Motor neuron (in vitro differentiated cells): Measurements from ENCODE around the gene IGSF21. TPM values are rescaled to one million over a fixed set of nuclear protein-coding genes. Genes with fewer than 3 reads are reported as not detected.

Experiments used
- ATAC-seq, 8 experiments: fragments of 200-7000 bp; cut with Tn5 transposase; replicated peaks in 6 of 8; 2 replicates each; pipeline ENCODE4 v1.8.0; 2021; ENCODE audit warnings: mild to moderate bottlenecking in 8 of 8, moderate library complexity in 8 of 8
- H3K27ac ChIP-seq, 2 donors: fragments of 250-450 bp; sonication (Bioruptor Pico); 2 replicates each; pipeline ENCODE4 v1.9.0; 2021; ENCODE audit warnings: antibody characterized with exemption in 2 of 2, mild to moderate bottlenecking in 2 of 2, moderate library complexity in 1 of 2
- H3K4me1 ChIP-seq, 2 donors: fragments of 250-450 bp; sonication (Bioruptor Pico); replicated peaks in 1 of 2; 2 replicates each; pipeline ENCODE4 v1.6.1; 2021; ENCODE audit warnings: antibody characterized with exemption in 2 of 2, mild to moderate bottlenecking in 2 of 2, moderate library complexity in 1 of 2
- H3K4me3 ChIP-seq, 5 donors: fragments of 250-450 bp; sonication (Bioruptor Pico); 2 replicates each; pipeline ENCODE4 v1.9.0; 2021; ENCODE audit warnings: antibody characterized with exemption in 5 of 5, mild to moderate bottlenecking in 5 of 5, moderate library complexity in 4 of 5
- WGBS, 10 experiments: fragments of 450-650 bp; shearing (Covaris generic); methylation state at CpG; one replicate each; pipeline ENCODE4 v1.0.0; 2022; 5-methylcytosine and 5-hydroxymethylcytosine counted together
- in situ Hi-C, 9 experiments: fragments of 400-800 bp; cut with MboI; loops; one replicate each; pipeline ENCODE4 v1.15.0; 2021; ENCODE audit warnings: low sequenced_read_pairs in 9 of 9, low pct_unique_long_range_greater_than_20kb in 2 of 9; ENCODE audit not compliant: unreplicated experiment in 9 of 9
- total RNA-seq, 8 experiments: library from RNA; unstranded; fragments of 300-600 nt; gene quantifications; 2 replicates each; pipeline versions ENCODE4 v1.2.3 to v1.2.4, GENCODE V29; 2022

IGSF21 gene
- total RNA-seq, 8 experiments from 2014 or later = 0.36 to 74.2 (median 5.4) TPM

DNA sequence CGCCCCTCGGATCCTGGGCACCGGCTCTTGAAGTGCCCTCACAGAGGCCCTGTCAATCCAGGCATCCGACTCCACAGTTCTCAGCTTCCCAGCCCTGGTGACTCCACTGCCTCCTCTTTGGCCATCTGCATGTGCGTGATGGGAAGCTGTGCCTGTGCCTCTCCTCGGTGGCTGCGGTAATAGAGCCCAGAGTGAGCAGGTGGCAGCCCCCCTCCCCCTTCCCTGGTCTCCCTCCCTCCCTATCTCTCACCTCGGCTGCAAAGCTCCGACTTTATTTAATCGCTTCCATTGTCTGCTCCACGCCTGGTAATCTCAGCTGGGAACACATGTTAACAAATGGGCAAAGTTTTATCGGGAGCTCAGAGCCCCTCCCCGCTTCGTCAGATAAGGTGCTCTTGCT lies 91.9 kb downstream of the IGSF21 start:
- Histone ChIP-seq H3K4me3 (no peak overlapping the region), H3K27ac (no peak overlapping the region), H3K4me1 (peaks cover 6 to 31% of the 10 kb centered on the region in 2 donors)
- ATAC-seq = peak in 5 of 8 experiments; percentile 82 to 89 (median 87)
- 6 to 50% (median 41%) methylated on average over 3 to 8 of the region's 14 CpGs; no CpG with 5 or more reads in 6 of the 10 experiments for WGBS, 10 experiments
- in situ Hi-C loops = no loop called here

DNA sequence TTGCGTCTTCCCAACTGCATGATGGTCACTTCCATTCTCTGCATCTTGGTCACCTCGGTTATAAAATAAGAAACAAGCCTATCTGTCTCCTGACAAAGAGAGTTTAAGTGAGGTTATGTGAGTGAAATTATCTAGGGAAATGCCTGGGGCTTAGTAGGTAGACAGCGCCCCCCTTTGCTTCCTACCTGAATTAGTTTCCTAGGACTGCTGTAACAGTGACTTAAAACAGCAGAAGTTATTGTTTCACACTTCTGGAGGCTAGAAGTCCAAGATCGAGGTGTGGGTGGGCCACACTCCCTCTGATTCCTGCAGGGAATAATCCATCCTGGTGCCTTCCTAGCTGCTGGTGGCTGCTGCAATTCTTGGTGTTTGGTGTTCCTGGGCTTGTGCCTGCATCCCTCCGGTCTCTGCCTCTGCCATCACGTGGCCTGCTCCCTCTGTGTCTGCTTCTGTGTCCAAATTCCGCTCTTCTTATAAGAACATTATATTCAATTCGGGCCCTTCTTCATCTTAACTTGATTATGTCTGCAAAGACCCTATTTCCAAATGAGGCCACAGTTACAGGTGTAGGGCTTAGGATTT lies 92.6 kb downstream of the IGSF21 start:
- H3K4me3 ChIP-seq = no peak overlapping the region
- peaks cover 6 to 31% of the 10 kb centered on the region in 2 donors for H3K4me1 ChIP-seq
- in situ Hi-C loops = loop anchor here in 2 of 9 experiments (25.0 kb wide), 1 partner anchor 288 kb away; no protein-coding TSS in a partner anchor
- no peak for ATAC-seq
- 34 to 80% (median 71%) methylated on average over 1 to 7 of the region's 8 CpGs; no CpG with 5 or more reads in 2 of the 10 experiments for WGBS, 10 experiments
- H3K27ac ChIP-seq = no peak overlapping the region

GRCh38 chr1:18200918-18201317 lies 93.3 kb downstream of the IGSF21 start:
- peaks cover 6 to 31% of the 10 kb centered on the region in 2 donors for H3K4me1 ChIP-seq
- in situ Hi-C loops = loop anchor here in 2 of 9 experiments (25.0 kb wide), 1 partner anchor 289 kb away; no protein-coding TSS in a partner anchor
- H3K27ac ChIP-seq = no peak overlapping the region
- 0 to 100% (median 80%) methylated on average over 1 to 6 of the region's 6 CpGs; no CpG with 5 or more reads in 2 of the 10 experiments for WGBS, 10 experiments
- no peak overlapping the region for H3K4me3 ChIP-seq
- no peak for ATAC-seq

- WGBS, 10 experiments = 6 to 73% (median 61%) methylated on average over 2 to 4 of the region's 4 CpGs; no CpG with 5 or more reads in 2 of the 10 experiments
- Histone ChIP-seq H3K4me1 (peaks cover 6 to 25% of the 10 kb centered on the region in 2 donors), H3K4me3 (no peak overlapping the region), H3K27ac (no peak overlapping the region)
- peak in 3 of 8 experiments; percentile 31 to 94 (median 36) for ATAC-seq
- in situ Hi-C loops = loop anchor here in 2 of 9 experiments (25.0 kb wide), 1 partner anchor 290 kb away; no protein-coding TSS in a partner anchor
Observed at GRCh38 chr1:18201997-18202719, 94.6 kb downstream of the IGSF21 start.

- 7 to 93% (median 55%) methylated on average over 1 to 3 of the region's 4 CpGs; no CpG with 5 or more reads in 1 of the 10 experiments for WGBS, 10 experiments
- peaks cover 6 to 22% of the 10 kb centered on the region in 2 donors for H3K4me1 ChIP-seq
Observed at GRCh38 chr1:18203645-18204044, 96.0 kb downstream of the IGSF21 start.

DNA sequence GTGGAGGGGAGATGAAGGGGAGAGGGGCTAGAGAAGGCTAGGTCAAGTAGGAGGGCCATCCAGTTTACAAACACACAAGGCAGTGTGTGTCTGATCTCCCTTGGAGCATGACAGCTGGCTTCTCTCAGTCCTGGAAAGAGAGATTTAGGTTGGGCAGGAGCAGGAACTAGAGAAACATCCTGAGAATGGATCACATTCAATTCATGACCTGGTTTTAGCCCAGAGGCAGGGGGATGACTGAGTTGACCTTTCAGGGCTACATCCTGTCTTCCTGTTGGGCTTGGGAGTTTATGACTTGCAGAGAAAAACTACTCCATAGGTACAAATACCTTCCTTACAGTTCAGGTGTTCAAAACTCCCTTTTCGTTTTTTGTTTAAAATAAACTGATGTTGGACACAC lies 97.0 kb downstream of the IGSF21 start:
- peaks cover 2 to 13% of the 10 kb centered on the region in 2 donors for H3K4me1 ChIP-seq
- no peak overlapping the region for H3K4me3 ChIP-seq
- ATAC-seq = no peak
- WGBS, 10 experiments = 0 to 60% (median 40%) methylated on average over 1 of the region's 1 CpG; no CpG with 5 or more reads in 1 of the 10 experiments
- in situ Hi-C loops = loop anchor here in 2 of 9 experiments (25.0 kb wide), 1 partner anchor 292 kb away; no protein-coding TSS in a partner anchor
- no peak overlapping the region for H3K27ac ChIP-seq

More at GRCh38 chr1:18203645-18204044, 96.0 kb downstream of the IGSF21 start:
- no peak overlapping the region for H3K27ac ChIP-seq
- H3K4me3 ChIP-seq = no peak overlapping the region
- in situ Hi-C loops = loop anchor here in 2 of 9 experiments (25.0 kb wide), 1 partner anchor 291 kb away; no protein-coding TSS in a partner anchor
- ATAC-seq = peak in 1 of 8 experiments; percentile 23

- no peak overlapping the region for H3K4me3 ChIP-seq
- WGBS, 10 experiments = 0 to 63% (median 43%) methylated on average over 3 to 7 of the region's 7 CpGs; no CpG with 5 or more reads in 2 of the 10 experiments
- peaks cover 0 to 5% of the 10 kb centered on the region in 2 donors for H3K4me1 ChIP-seq
- H3K27ac ChIP-seq = no peak overlapping the region
- in situ Hi-C loops = loop anchor here in 2 of 9 experiments (25.0 kb wide), 1 partner anchor 293 kb away; no protein-coding TSS in a partner anchor
- peak in 2 of 8 experiments; percentile 35 to 87 for ATAC-seq
Observed at GRCh38 chr1:18205319-18205718, 97.7 kb downstream of the IGSF21 start.

DNA sequence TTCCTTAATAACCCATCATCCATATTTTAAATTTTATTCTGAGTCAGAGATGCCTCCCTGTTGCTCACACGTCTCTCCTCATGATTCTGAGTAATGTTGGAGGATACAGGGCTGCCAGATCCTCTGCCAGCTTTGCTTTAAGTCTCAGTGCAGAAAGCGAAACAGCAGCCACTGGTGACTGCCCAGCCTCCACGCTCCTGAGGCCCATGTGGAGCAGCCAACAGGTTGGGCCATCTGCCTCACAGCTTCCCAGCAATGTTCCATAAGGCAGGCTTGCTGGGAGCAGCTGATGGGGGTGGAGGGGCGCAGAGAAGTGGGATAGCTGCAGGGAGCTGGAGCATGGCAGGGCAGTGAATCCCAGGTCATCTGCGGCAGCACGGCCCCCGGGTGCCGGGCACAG lies 104.2 kb downstream of the IGSF21 start:
- in situ Hi-C loops = loop anchor here in 2 of 9 experiments (25.0 kb wide), 1 partner anchor 299 kb away; no protein-coding TSS in a partner anchor
- peak in 4 of 8 experiments; percentile 25 to 43 (median 36) for ATAC-seq
- H3K27ac ChIP-seq = no peak overlapping the region
- H3K4me1 ChIP-seq = no peaks in the 10 kb centered on the region
- no peak overlapping the region for H3K4me3 ChIP-seq
- 0 to 90% (median 27%) methylated on average over 1 to 8 of the region's 8 CpGs; no CpG with 5 or more reads in 2 of the 10 experiments for WGBS, 10 experiments

DNA sequence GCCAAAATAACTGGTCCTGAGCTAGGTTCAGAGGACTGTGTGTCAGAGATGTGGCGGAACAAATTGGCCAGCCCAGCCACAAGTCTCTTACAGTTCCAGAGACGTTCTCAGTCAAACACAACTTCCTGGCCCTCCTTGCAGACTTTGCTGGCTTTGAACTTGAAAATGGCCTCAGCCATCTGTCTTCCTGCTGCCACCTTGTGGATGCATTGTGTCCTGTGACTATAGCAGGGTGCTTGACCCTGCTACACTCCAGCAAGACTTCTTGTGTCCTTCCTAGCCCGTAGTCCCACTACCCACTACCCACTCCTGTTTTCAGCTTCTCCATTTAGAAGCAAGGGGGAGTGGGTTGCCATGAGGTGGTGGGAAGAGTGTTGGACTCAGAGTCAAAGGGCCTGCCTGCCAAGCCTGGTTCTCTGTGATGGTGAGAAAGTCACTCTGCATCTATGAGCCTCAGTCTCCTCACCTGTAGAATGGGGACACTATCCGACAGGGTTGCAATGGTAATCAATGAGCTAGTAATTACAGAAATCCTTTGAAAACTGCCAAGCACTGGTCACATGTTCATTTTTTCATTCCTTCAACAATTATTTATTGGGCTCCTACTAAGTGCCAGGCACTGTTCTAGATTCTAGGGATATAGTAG lies 109.9 kb downstream of the IGSF21 start:
- ATAC-seq = peak in 3 of 8 experiments; percentile 20 to 59 (median 41)
- Histone ChIP-seq H3K27ac (no peak overlapping the region), H3K4me1 (peaks cover 0 to 7% of the 10 kb centered on the region in 2 donors), H3K4me3 (no peak overlapping the region)
- in situ Hi-C loops = loop anchor here in 2 of 9 experiments (25.0 kb wide), 1 partner anchor 305 kb away; no protein-coding TSS in a partner anchor
- WGBS, 10 experiments = 0 to 85% (median 60%) methylated on average over 1 to 4 of the region's 4 CpGs; no CpG with 5 or more reads in 2 of the 10 experiments

GRCh38 chr1:18229625-18230024 lies 122.0 kb downstream of the IGSF21 start:
- Histone ChIP-seq H3K27ac (no peak overlapping the region), H3K4me1 (peaks cover 6 to 24% of the 10 kb centered on the region in 2 donors), H3K4me3 (no peak overlapping the region)
- in situ Hi-C loops = loop anchor here in 1 of 9 experiments (25.0 kb wide), 1 partner anchor 317 kb away; no protein-coding TSS in a partner anchor
- ATAC-seq = no peak
- WGBS, 10 experiments = 14 to 83% (median 81%) methylated on average over 1 of the region's 1 CpG; no CpG with 5 or more reads in 4 of the 10 experiments

GRCh38 chr1:18230321-18230720 lies 122.7 kb downstream of the IGSF21 start:
- 0 to 100% (median 64%) methylated on average over 1 to 6 of the region's 6 CpGs; no CpG with 5 or more reads in 1 of the 10 experiments for WGBS, 10 experiments
- H3K27ac ChIP-seq = no peak overlapping the region
- peaks cover 6 to 21% of the 10 kb centered on the region in 2 donors for H3K4me1 ChIP-seq
- no peak overlapping the region for H3K4me3 ChIP-seq
- in situ Hi-C loops = loop anchor here in 1 of 9 experiments (25.0 kb wide), 1 partner anchor 318 kb away; no protein-coding TSS in a partner anchor
- ATAC-seq = peak in 1 of 8 experiments; percentile 57

DNA sequence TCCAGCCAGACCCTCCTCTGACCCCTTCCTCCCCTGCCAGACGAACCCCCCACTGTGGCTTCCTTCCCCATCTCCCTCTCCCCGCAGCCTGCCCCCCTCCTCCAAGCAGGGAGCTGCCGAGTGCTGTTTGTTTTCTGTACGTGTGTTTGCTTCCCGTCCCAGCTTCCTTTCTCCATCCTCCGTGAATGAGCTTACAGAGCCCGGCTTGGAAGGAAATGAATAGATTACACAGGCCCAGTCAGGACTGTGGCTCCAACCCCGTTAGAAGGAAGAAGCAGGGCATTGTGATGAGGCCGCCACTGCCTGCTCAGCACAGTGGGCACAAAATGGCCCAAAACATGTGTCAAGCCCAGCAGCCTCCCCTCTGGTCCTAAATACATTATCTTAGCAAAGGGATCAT lies 123.2 kb downstream of the IGSF21 start:
- in situ Hi-C loops = loop anchor here in 1 of 9 experiments (25.0 kb wide), 1 partner anchor 319 kb away; no protein-coding TSS in a partner anchor
- H3K27ac ChIP-seq = no peak overlapping the region
- WGBS, 10 experiments = 0 to 100% (median 18%) methylated on average over 1 to 2 of the region's 9 CpGs; no CpG with 5 or more reads in 7 of the 10 experiments
- H3K4me3 ChIP-seq = no peak overlapping the region
- peak in 4 of 8 experiments; percentile 14 to 63 (median 27) for ATAC-seq
- H3K4me1 ChIP-seq = peaks cover 2 to 15% of the 10 kb centered on the region in 2 donors
